K562 (cell line): ENCODE data around the gene ATP5F1A. TPM values are rescaled to one million over a fixed set of nuclear protein-coding genes. Genes with fewer than 3 reads are reported as not detected.
A peak's percentile ranks its signal among the peaks of the same experiment; 100 is the strongest.

Source experiments
- BACH1 ChIP-seq: fragments of 200-800 bp; sonication (Bioruptor generic); IDR thresholded peaks from 2 replicates; pipeline ENCODE4 v1.6.1; 2016; ENCODE audit warnings: missing genetic modification characterization, missing compliant biosample characterization
- BMI1 ChIP-seq: fragments of 150-350 bp; IDR thresholded peaks from 2 replicates; pipeline ENCODE4 v1.6.1; 2014; ENCODE audit warnings: low read length
- CBX5 ChIP-seq: IDR thresholded peaks from 2 replicates; pipeline ENCODE4 v1.6.1; 2014; ENCODE audit warnings: low read depth, borderline replicate concordance
- CCNT2 ChIP-seq: IDR thresholded peaks from 2 replicates; pipeline ENCODE4 v1.6.1; 2011; ENCODE audit warnings: borderline replicate concordance, low read depth, mild to moderate bottlenecking, moderate library complexity, mixed read lengths, low read length; ENCODE audit not compliant: insufficient read length; ENCODE audit errors: extremely low read depth
- CEBPG ChIP-seq, 3 experiments: fragments of 200-800 bp in 1 of 3; sonication (Bioruptor generic) in 1 of 3; sonication (generic) in 1 of 3; formaldehyde crosslinking in 1 of 3; IDR thresholded peaks in 2 of 3; conservative IDR thresholded peaks in 1 of 3; 2 replicates each; pipeline versions ENCODE4 v1.6.1 to v1.8.0; 2016 to 2022; ENCODE audit warnings: missing compliant biosample characterization in 2 of 3, missing genetic modification characterization in 2 of 3, mild to moderate bottlenecking in 1 of 3, missing genetic modification reagents in 1 of 3
- CHD4 ChIP-seq: fragments of 200-600 bp; sonication (generic); IDR thresholded peaks from 3 replicates; pipeline ENCODE4 v1.6.1; 2012; ENCODE audit warnings: low read depth, mild to moderate bottlenecking, mixed read lengths, low read length, inconsistent platforms; ENCODE audit not compliant: insufficient read depth, insufficient replicate concordance, poor library complexity, severe bottlenecking
- HDGF ChIP-seq: fragments of 450-650 bp; IDR thresholded peaks from 2 replicates; pipeline ENCODE4 v1.6.1; 2016
- JUN ChIP-seq, 2 experiments: sonication (generic) in 1 of 2; formaldehyde crosslinking in 1 of 2; IDR thresholded peaks; 2 replicates each; pipeline versions ENCODE4 v1.6.1 to v1.8.0; 2012 to 2022; ENCODE audit warnings: borderline replicate concordance in 2 of 2, mild to moderate bottlenecking in 2 of 2, improper control_type of control experiment in 1 of 2, low read depth in 1 of 2, low read length in 1 of 2, missing genetic modification reagents in 1 of 2
- NCOR1 ChIP-seq: fragments of 450-650 bp; IDR thresholded peaks from 2 replicates; pipeline ENCODE4 v1.6.1; 2016; ENCODE audit warnings: mild to moderate bottlenecking, moderate library complexity
- SMARCA4 ChIP-seq: fragments of 450-650 bp; IDR thresholded peaks from 2 replicates; pipeline ENCODE4 v1.6.1; 2016
- SRF ChIP-seq, 2 experiments: fragments of 250-450, 450-650 bp in 1 of 2; sonication (Bioruptor Pico) in 1 of 2; sonication (generic) in 1 of 2; formaldehyde crosslinking; IDR thresholded peaks; 2 replicates each; pipeline versions ENCODE4 v1.5.0 to v1.5.1; 2020 to 2022; ENCODE audit warnings: mild to moderate bottlenecking in 1 of 2, missing genetic modification reagents in 1 of 2
- TCF3 ChIP-seq: sonication (generic); formaldehyde crosslinking; IDR thresholded peaks from 2 replicates; pipeline ENCODE4 v1.4.0; 2020; ENCODE audit warnings: mild to moderate bottlenecking, missing genetic modification reagents
- U2AF1 ChIP-seq: fragments of 200-400 bp; formaldehyde crosslinking; optimal IDR thresholded peaks from 2 replicates; pipeline ENCODE3; 2017; ENCODE audit warnings: mild to moderate bottlenecking, low read depth, low read length, moderate library complexity
- YBX1 ChIP-seq: fragments of 450-650 bp; IDR thresholded peaks from 2 replicates; pipeline ENCODE4 v1.7.1; 2016; ENCODE audit warnings: mild to moderate bottlenecking
- ZNF134 ChIP-seq: fragments of 250-450 bp; sonication (Bioruptor Pico); conservative IDR thresholded peaks from 2 replicates; pipeline ENCODE4 v1.4.0; 2020
- ZNF3 ChIP-seq: fragments of 250-450 bp; sonication (Bioruptor Pico); IDR thresholded peaks from 2 replicates; pipeline ENCODE4 v1.5.0; 2021; ENCODE audit warnings: mild to moderate bottlenecking, moderate library complexity
- ZNF316 ChIP-seq: fragments of 450-650 bp; IDR thresholded peaks from 2 replicates; pipeline ENCODE4 v1.6.1; 2016
- ZNF589 ChIP-seq: fragments of 200-800 bp; sonication (Bioruptor generic); IDR thresholded peaks from 2 replicates; pipeline ENCODE4 v1.6.1; 2016; ENCODE audit warnings: low read depth, missing genetic modification characterization, missing compliant biosample characterization
- polyA plus RNA-seq, 8 experiments: library from polyadenylated mRNA; depleted of rRNA in 4 of 8; stranded (reverse) in 5 of 8; unstranded in 3 of 8; fragments of >200 nt; fragmentation: Nextera tagmentation in 2 of 8; fragmentation: Illumina TruSeq in 1 of 8; extraction: Ambion mirVana in 2 of 8; extraction: Trizol in 1 of 8; gene quantifications; 2 replicates each; pipeline versions ENCODE4 v1.2.1 to v1.2.3, GENCODE V29; 2011 to 2014; ENCODE audit warnings: inconsistent platforms in 1 of 8, missing spikeins in 1 of 8
- total RNA-seq, 7 experiments: library from RNA; depleted of rRNA in 6 of 7; stranded (reverse); fragments of >200 nt in 6 of 7; fragmentation: Illumina TruSeq in 2 of 7; extraction: Trizol in 2 of 7; gene quantifications; 2 replicates each; pipeline versions ENCODE4 v1.2.1 to v1.2.3, GENCODE V29; 2011 to 2021; ENCODE audit warnings: low replicate concordance in 1 of 7
- TF ChIP-seq, protein P1 (sequence below): fragments of 250-450 bp; sonication (Bioruptor Pico); IDR thresholded peaks from 2 replicates; pipeline ENCODE4 v1.4.0; 2020; ENCODE audit warnings: mild to moderate bottlenecking, moderate library complexity
- TF ChIP-seq, protein P2 (sequence below): IDR thresholded peaks from 2 replicates; pipeline ENCODE4 v1.6.1; 2011; ENCODE audit warnings: borderline replicate concordance, low read depth, mild to moderate bottlenecking, moderate library complexity, low read length; ENCODE audit not compliant: insufficient read depth, poor library complexity, severe bottlenecking

Gene ATP5F1A
- total and polyA plus RNA-seq, 9 of the 15 experiments (the other 6 are each of a cell fraction or from before 2014, with no cell fraction given), result 377 to 762 (median 490) TPM

DNA sequence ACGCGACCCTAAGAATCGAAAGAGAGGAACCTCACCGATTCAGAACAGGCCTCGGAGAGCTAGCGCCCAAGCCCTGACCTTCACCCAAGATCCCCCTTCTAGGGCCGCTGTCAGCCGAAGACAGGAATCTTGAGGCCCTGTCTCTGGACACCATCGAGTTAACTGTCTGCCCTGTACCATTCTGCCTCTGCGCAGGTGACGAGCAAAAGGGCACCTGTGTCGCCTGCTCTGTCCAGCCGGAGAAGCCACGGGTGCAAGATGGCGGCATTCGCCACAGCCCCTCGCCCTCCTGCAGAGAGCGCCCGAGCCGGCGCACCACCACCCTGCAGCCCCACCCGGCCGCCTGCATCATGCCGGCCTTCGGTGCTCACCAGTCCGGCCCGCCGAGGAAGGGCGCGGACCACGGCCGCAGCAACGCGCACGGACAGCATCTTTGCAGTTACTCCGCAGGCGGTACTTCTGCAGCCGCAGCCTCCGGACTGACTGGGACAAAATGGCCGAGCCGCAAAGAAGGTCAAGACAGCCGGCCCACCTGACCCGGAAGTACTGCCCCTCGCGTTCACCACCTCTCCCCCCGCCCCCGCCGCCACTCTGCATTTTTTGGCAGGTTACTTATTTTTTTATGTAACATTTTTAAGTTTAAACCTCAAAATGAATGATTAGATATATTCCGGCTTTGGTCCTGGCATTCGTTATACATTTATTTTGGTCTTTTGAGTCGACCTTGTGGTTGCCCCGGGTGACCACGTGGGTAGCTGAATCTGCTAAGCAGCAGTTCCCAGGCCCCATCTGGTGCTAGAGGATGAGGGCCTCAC is at the start of gene ATP5F1A (continued):
- TF ChIP-seq ZNF316 (no peak), SRF (CRISPR knock-in tag; IDR thresholded peaks at IDR 0.05) (no peak), CBX5 (no peak), HDGF (no peak), CCNT2 (peak; percentile 38), ZNF3 (CRISPR knock-in tag) (no peak), CEBPG (CRISPR knock-in tag; IDR thresholded peaks at IDR 0.05) (no peak), CEBPG (tag; conservative IDR thresholded peaks at IDR 0.05 in 1 of 2, IDR thresholded peaks at IDR 0.05 in 1 of 2) (no peak), BMI1 (no peak), U2AF1 (no peak), ZNF134 (no peak), SMARCA4 (no peak), ZNF589 (peak; percentile 70; the same call in 1 of the 2 replicates), TCF3 (CRISPR knock-in tag) (no peak), JUN (IDR thresholded peaks at IDR 0.05; ENCODE audit: borderline replicate concordance, low read depth, low read length) (no peak), JUN (CRISPR knock-in tag; IDR thresholded peaks at IDR 0.05; ENCODE audit: borderline replicate concordance) (no peak), YBX1 (no peak), CHD4 (no peak), NCOR1 (0 out of 2 replicates have a peak, but pooled peaks have one; percentile 3), BACH1 (no peak)
- TF ChIP-seq, protein P1, sequence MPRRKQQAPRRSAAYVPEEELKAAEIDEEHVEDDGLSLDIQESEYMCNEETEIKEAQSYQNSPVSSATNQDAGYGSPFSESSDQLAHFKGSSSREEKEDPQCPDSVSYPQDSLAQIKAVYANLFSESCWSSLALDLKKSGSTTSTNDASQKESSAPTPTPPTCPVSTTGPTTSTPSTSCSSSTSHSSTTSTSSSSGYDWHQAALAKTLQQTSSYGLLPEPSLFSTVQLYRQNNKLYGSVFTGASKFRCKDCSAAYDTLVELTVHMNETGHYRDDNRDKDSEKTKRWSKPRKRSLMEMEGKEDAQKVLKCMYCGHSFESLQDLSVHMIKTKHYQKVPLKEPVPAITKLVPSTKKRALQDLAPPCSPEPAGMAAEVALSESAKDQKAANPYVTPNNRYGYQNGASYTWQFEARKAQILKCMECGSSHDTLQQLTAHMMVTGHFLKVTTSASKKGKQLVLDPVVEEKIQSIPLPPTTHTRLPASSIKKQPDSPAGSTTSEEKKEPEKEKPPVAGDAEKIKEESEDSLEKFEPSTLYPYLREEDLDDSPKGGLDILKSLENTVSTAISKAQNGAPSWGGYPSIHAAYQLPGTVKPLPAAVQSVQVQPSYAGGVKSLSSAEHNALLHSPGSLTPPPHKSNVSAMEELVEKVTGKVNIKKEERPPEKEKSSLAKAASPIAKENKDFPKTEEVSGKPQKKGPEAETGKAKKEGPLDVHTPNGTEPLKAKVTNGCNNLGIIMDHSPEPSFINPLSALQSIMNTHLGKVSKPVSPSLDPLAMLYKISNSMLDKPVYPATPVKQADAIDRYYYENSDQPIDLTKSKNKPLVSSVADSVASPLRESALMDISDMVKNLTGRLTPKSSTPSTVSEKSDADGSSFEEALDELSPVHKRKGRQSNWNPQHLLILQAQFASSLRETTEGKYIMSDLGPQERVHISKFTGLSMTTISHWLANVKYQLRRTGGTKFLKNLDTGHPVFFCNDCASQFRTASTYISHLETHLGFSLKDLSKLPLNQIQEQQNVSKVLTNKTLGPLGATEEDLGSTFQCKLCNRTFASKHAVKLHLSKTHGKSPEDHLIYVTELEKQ (CRISPR knock-in tag), result no peak
- TF ChIP-seq, protein P2, sequence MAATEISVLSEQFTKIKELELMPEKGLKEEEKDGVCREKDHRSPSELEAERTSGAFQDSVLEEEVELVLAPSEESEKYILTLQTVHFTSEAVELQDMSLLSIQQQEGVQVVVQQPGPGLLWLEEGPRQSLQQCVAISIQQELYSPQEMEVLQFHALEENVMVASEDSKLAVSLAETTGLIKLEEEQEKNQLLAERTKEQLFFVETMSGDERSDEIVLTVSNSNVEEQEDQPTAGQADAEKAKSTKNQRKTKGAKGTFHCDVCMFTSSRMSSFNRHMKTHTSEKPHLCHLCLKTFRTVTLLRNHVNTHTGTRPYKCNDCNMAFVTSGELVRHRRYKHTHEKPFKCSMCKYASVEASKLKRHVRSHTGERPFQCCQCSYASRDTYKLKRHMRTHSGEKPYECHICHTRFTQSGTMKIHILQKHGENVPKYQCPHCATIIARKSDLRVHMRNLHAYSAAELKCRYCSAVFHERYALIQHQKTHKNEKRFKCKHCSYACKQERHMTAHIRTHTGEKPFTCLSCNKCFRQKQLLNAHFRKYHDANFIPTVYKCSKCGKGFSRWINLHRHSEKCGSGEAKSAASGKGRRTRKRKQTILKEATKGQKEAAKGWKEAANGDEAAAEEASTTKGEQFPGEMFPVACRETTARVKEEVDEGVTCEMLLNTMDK, result peak; percentile 10
